DOHH2 (cell line): Measurements from ENCODE around the gene PRKN.

Experiments
- H3F3A ChIP-seq: fragments of 200-600 bp; sonication (generic), shearing (Covaris generic); 2 replicates; pipeline ENCODE4 v1.6.0; 2016; ENCODE audit warnings: antibody characterized with exemption, mild to moderate bottlenecking; ENCODE audit not compliant: control insufficient read depth, insufficient read depth
- H3K27ac ChIP-seq: fragments of 200-600 bp; sonication (generic); 2 replicates; pipeline ENCODE4 v1.5.1; 2014; ENCODE audit warnings: low read depth, mild to moderate bottlenecking, low read length, moderate library complexity
- H3K27me3 ChIP-seq: fragments of 200-600 bp; sonication (generic); 2 replicates; pipeline ENCODE4 v1.6.1; 2014; ENCODE audit warnings: mild to moderate bottlenecking, low read length, mixed read lengths; ENCODE audit not compliant: control insufficient read depth
- H3K36me3 ChIP-seq: fragments of 200-600 bp; sonication (generic); 2 replicates; pipeline ENCODE4 v1.6.1; 2014; ENCODE audit warnings: mild to moderate bottlenecking, low read length, moderate library complexity, mixed read lengths; ENCODE audit not compliant: control insufficient read depth
- H3K4me1 ChIP-seq: fragments of 200-600 bp; sonication (generic); 2 replicates; pipeline ENCODE4 v1.6.1; 2014; ENCODE audit warnings: mild to moderate bottlenecking, low read length, mixed read lengths; ENCODE audit not compliant: control insufficient read depth
- H3K4me2 ChIP-seq: fragments of 200-600 bp; sonication (generic); 2 replicates; pipeline ENCODE4 v1.6.0; 2014; ENCODE audit warnings: mild to moderate bottlenecking, low read length, moderate library complexity
- H3K4me3 ChIP-seq: fragments of 200-600 bp; sonication (generic); 2 replicates; pipeline ENCODE4 v1.5.1; 2014; ENCODE audit warnings: mild to moderate bottlenecking, low read length, mixed read lengths
- H3K79me2 ChIP-seq: fragments of 200-600 bp; sonication (generic); 2 replicates; pipeline ENCODE4 v1.6.1; 2014; ENCODE audit warnings: mild to moderate bottlenecking, low read length, mixed read lengths; ENCODE audit not compliant: control insufficient read depth
- H3K9me2 ChIP-seq: fragments of 200-600 bp; sonication (generic); replicated peaks from 2 replicates; pipeline ENCODE4 v1.6.1; 2014; ENCODE audit warnings: mild to moderate bottlenecking, low read length, mixed read lengths; ENCODE audit not compliant: control insufficient read depth
- H3K9me3 ChIP-seq: fragments of 200-600 bp; sonication (generic); 2 replicates; pipeline ENCODE4 v1.6.1; 2014; ENCODE audit warnings: antibody characterized with exemption, low read length, mixed read lengths; ENCODE audit not compliant: control insufficient read depth, insufficient read depth
- H4K20me1 ChIP-seq: fragments of 200-600 bp; sonication (generic); 2 replicates; pipeline ENCODE4 v1.6.0; 2014; ENCODE audit warnings: low read depth, mild to moderate bottlenecking, antibody characterized with exemption, low read length, moderate library complexity; ENCODE audit not compliant: control insufficient read depth, insufficient read depth
- EZH2phosphoT487 ChIP-seq: fragments of 200-600 bp; sonication (generic); IDR thresholded peaks from 2 replicates; pipeline ENCODE4 v1.6.1; 2017; ENCODE audit warnings: borderline replicate concordance, mild to moderate bottlenecking, antibody characterized with exemption, low read length, moderate library complexity, mixed read lengths
- TF ChIP-seq, protein P1 (sequence below): fragments of 200-600 bp; sonication (generic); IDR thresholded peaks from one replicate; pipeline ENCODE4 v1.5.1; 2014; ENCODE audit warnings: antibody characterized with exemption, mild to moderate bottlenecking, low read depth, low read length; ENCODE audit not compliant: poor library complexity, severe bottlenecking

PRKN gene

GRCh38 chr6:161963181-161963580 is 764.4 kb downstream of the PRKN start:
- no peak for TF ChIP-seq EZH2phosphoT487
- TF ChIP-seq, protein P1, sequence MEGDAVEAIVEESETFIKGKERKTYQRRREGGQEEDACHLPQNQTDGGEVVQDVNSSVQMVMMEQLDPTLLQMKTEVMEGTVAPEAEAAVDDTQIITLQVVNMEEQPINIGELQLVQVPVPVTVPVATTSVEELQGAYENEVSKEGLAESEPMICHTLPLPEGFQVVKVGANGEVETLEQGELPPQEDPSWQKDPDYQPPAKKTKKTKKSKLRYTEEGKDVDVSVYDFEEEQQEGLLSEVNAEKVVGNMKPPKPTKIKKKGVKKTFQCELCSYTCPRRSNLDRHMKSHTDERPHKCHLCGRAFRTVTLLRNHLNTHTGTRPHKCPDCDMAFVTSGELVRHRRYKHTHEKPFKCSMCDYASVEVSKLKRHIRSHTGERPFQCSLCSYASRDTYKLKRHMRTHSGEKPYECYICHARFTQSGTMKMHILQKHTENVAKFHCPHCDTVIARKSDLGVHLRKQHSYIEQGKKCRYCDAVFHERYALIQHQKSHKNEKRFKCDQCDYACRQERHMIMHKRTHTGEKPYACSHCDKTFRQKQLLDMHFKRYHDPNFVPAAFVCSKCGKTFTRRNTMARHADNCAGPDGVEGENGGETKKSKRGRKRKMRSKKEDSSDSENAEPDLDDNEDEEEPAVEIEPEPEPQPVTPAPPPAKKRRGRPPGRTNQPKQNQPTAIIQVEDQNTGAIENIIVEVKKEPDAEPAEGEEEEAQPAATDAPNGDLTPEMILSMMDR: no peak
- Histone ChIP-seq H3K27ac (no peak overlapping the region), H3K4me2 (no peak overlapping the region)

DNA sequence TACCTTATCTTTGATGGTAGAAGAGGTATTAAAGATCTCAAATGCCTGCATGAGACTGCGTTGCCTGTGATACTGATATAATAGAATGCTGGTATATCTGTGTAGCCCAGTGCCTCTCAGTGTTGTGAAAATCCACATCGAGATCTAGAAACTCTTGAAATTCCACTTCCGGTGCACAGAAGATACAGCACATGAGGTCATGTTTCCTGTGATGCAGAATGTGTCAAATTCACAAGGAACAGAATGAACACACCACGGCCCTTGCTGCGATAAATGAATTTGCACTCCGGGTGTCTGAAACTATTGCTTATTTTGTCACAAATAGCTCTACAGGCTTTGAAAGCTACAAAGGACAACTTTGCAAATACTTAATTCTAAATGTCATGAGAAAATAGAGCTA is 765.8 kb downstream of the PRKN start:
- H3K27me3 ChIP-seq: no peaks in the 10 kb centered on the region
- no peaks in the 10 kb centered on the region for H3K9me3 ChIP-seq
- H3K4me3 ChIP-seq: no peak overlapping the region

More at GRCh38 chr6:161963181-161963580, 764.4 kb downstream of the PRKN start:
- no peaks in the 10 kb centered on the region for H3K9me3 ChIP-seq
- no peak overlapping the region for H3K4me3 ChIP-seq
- H3F3A ChIP-seq: no peaks in the 10 kb centered on the region
- H4K20me1 ChIP-seq: no peaks in the 10 kb centered on the region
- no peaks in the 10 kb centered on the region for H3K36me3 ChIP-seq
- H3K79me2 ChIP-seq: no peaks in the 10 kb centered on the region
- H3K4me1 ChIP-seq: no peaks in the 10 kb centered on the region
- H3K27me3 ChIP-seq: no peaks in the 10 kb centered on the region
- H3K9me2 ChIP-seq: no peaks in the 10 kb centered on the region

GRCh38 chr6:161961046-161961445 is 766.5 kb downstream of the PRKN start:
- no peak overlapping the region for H3K4me3 ChIP-seq
- no peaks in the 10 kb centered on the region for H4K20me1 ChIP-seq
- no peaks in the 10 kb centered on the region for H3K9me3 ChIP-seq
- no peaks in the 10 kb centered on the region for H3K27me3 ChIP-seq
- no peak overlapping the region for H3K27ac ChIP-seq
- H3F3A ChIP-seq: no peaks in the 10 kb centered on the region
- no peaks in the 10 kb centered on the region for H3K4me1 ChIP-seq
- no peaks in the 10 kb centered on the region for H3K79me2 ChIP-seq
- H3K4me2 ChIP-seq: no peak overlapping the region
- H3K36me3 ChIP-seq: no peaks in the 10 kb centered on the region
- no peak for TF ChIP-seq EZH2phosphoT487
- TF ChIP-seq, protein P1: no peak
- no peaks in the 10 kb centered on the region for H3K9me2 ChIP-seq

More for the DNA sequence above, 765.8 kb downstream of the PRKN start:
- Histone ChIP-seq H3K79me2 (no peaks in the 10 kb centered on the region), H3K9me2 (no peaks in the 10 kb centered on the region), H3K4me2 (no peak overlapping the region), H3K4me1 (no peaks in the 10 kb centered on the region), H3K36me3 (no peaks in the 10 kb centered on the region), H3F3A (no peaks in the 10 kb centered on the region), H3K27ac (no peak overlapping the region), H4K20me1 (no peaks in the 10 kb centered on the region)
- no peak for TF ChIP-seq EZH2phosphoT487
- TF ChIP-seq, protein P1: no peak
